Measurements from ENCODE around the gene HESX1. TPM values are rescaled to one million over a fixed set of nuclear protein-coding genes. Genes with fewer than 3 reads are reported as not detected.
A peak's percentile ranks its signal among the peaks of the same experiment; 100 is the strongest.

HESX1 gene
- total RNA-seq, 2 experiments from 2014 or later, result 0.90 to 1.3 TPM

DNA sequence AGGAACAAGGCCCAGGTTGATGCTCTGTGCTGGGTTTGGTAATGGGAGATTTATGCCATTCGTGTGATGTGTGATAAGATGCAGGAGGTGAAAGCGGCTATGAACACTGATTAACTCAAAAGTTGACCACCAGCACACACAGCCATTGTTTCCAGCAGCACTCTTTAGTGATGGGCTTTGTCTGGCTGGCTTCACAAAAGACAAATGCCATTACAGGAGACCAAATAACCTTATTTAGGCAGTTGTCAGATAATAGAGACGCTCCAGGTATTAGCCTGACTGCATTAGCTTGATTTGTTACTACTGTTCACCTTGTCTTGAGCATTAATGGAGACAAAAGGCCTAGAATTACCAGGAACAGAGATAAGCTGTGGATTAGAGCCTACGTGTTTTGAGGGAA lies 5.1 kb downstream of the HESX1 start:
- no peak for DNase-seq
- Mint-ChIP-seq H3K27me3 (peaks cover 7% of the 10 kb centered on the region), H3K27ac (no peak overlapping the region), H3K9me3 (no peaks in the 10 kb centered on the region), H3K4me3 (no peak overlapping the region), H3K4me1 (ENCODE audit: low read depth) (no peaks in the 10 kb centered on the region), H3K36me3 (no peaks in the 10 kb centered on the region)
- intact Hi-C loops (cut with micrococcal nuclease), result no loop called here
- ChIA-PET CTCF (interaction anchor here (1.1 kb wide), 1 partner anchor 203 kb away, joined by 3 read pairs; no protein-coding TSS in a partner anchor), POLR2A (no interaction called here)

- no peak for DNase-seq
- H3K9me3 Mint-ChIP-seq, result no peaks in the 10 kb centered on the region
- no peak overlapping the region for H3K27ac Mint-ChIP-seq
- H3K36me3 Mint-ChIP-seq, result no peaks in the 10 kb centered on the region
- intact Hi-C loops (cut with micrococcal nuclease), result no loop called here
- no peaks in the 10 kb centered on the region for H3K4me1 Mint-ChIP-seq (ENCODE audit: low read depth)
- ChIA-PET CTCF (no interaction called here), POLR2A (no interaction called here)
- no peak overlapping the region for H3K4me3 Mint-ChIP-seq
- peaks cover 7% of the 10 kb centered on the region for H3K27me3 Mint-ChIP-seq
Observed at GRCh38 chr3:57192028-57192427, 7.8 kb downstream of the HESX1 start.

GRCh38 chr3:57184526-57184925 lies 15.3 kb downstream of the HESX1 start:
- intact Hi-C loops (cut with micrococcal nuclease), result no loop called here
- Mint-ChIP-seq H3K4me1 (ENCODE audit: low read depth) (no peaks in the 10 kb centered on the region), H3K36me3 (no peaks in the 10 kb centered on the region), H3K9me3 (no peaks in the 10 kb centered on the region), H3K4me3 (no peak overlapping the region), H3K27me3 (peaks cover 7% of the 10 kb centered on the region), H3K27ac (no peak overlapping the region)
- CTCF ChIA-PET, result interaction anchor here (1.5 kb wide), 1 partner anchor 15 kb away, joined by 4 read pairs; no protein-coding TSS in a partner anchor
- POLR2A ChIA-PET, result no interaction called here
- DNase-seq, result no peak

- Mint-ChIP-seq H3K4me1 (ENCODE audit: low read depth) (no peaks in the 10 kb centered on the region), H3K4me3 (no peak overlapping the region), H3K27me3 (peaks cover 8% of the 10 kb centered on the region), H3K36me3 (no peaks in the 10 kb centered on the region), H3K27ac (no peak overlapping the region), H3K9me3 (no peaks in the 10 kb centered on the region)
- no peak for DNase-seq
- intact Hi-C loops (cut with micrococcal nuclease), result no loop called here
- CTCF ChIA-PET, result interaction anchor here (1.8 to 2.8 kb wide), 2 partner anchors 9 to 10 kb away, joined by 7 to 8 read pairs; no protein-coding TSS in a partner anchor
- POLR2A ChIA-PET, result interaction anchor here (0.7 kb wide), 1 partner anchor 187 kb away, joined by 5 read pairs; no protein-coding TSS in a partner anchor
Observed at GRCh38 chr3:57179580-57180410, 20.0 kb downstream of the HESX1 start.

GRCh38 chr3:57176045-57176444 lies 23.7 kb downstream of the HESX1 start:
- CTCF ChIA-PET, result interaction anchor here (1.7 kb wide), 1 partner anchor 221 kb away, joined by 3 read pairs; no protein-coding TSS in a partner anchor

GRCh38 chr3:57173687-57174086 lies 26.1 kb downstream of the HESX1 start:
- Mint-ChIP-seq H3K36me3 (no peaks in the 10 kb centered on the region), H3K27ac (no peak overlapping the region), H3K4me3 (no peak overlapping the region), H3K4me1 (ENCODE audit: low read depth) (peaks cover 4% of the 10 kb centered on the region), H3K27me3 (peaks cover 20% of the 10 kb centered on the region), H3K9me3 (no peaks in the 10 kb centered on the region)
- POLR2A ChIA-PET, result no interaction called here
- CTCF ChIA-PET, result no interaction called here
- no peak for DNase-seq
- intact Hi-C loops (cut with micrococcal nuclease), result loop anchor here (5.0 kb wide), 1 partner anchor 71 kb away; no protein-coding TSS in a partner anchor

More at GRCh38 chr3:57176045-57176444, 23.7 kb downstream of the HESX1 start:
- H3K4me1 Mint-ChIP-seq (ENCODE audit: low read depth), result no peaks in the 10 kb centered on the region
- no peaks in the 10 kb centered on the region for H3K9me3 Mint-ChIP-seq
- intact Hi-C loops (cut with micrococcal nuclease), result no loop called here
- no peak overlapping the region for H3K4me3 Mint-ChIP-seq
- POLR2A ChIA-PET, result no interaction called here
- no peak overlapping the region for H3K27ac Mint-ChIP-seq
- no peaks in the 10 kb centered on the region for H3K36me3 Mint-ChIP-seq
- DNase-seq, result no peak
- peaks cover 6% of the 10 kb centered on the region for H3K27me3 Mint-ChIP-seq

DNA sequence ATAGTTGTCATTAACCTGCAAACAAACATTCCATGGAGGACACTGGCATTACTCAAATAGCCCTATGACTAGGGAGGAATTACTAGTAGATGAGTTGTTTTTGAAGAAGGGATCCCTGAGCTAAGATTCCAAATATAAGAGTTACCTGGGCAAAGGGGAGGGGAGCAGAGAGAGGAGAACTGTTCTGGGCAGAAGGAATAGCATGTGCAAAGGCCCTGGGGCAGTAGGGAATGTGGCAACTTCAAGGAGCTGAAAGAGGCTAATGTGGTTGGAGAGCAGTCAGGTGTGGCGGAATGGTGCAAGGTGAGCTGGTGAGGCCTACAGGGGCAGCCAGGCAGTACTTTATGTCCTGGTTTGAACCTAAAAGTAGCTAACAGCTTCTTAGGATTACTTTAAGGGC lies 28.8 kb downstream of the HESX1 start:
- CTCF ChIA-PET, result interaction anchor here (0.6 to 2.6 kb wide), 21 partner anchors 8 to 469 kb away, joined by 3 to 22 read pairs (median 3); partner anchors contain the start of genes APPL1, ARF4 and PDE12
- DNase-seq, result no peak
- Mint-ChIP-seq H3K27ac (no peak overlapping the region), H3K4me3 (no peak overlapping the region), H3K9me3 (no peaks in the 10 kb centered on the region), H3K27me3 (peaks cover 43% of the 10 kb centered on the region), H3K36me3 (no peaks in the 10 kb centered on the region), H3K4me1 (ENCODE audit: low read depth) (peaks cover 4% of the 10 kb centered on the region)
- POLR2A ChIA-PET, result no interaction called here
- intact Hi-C loops (cut with micrococcal nuclease), result loop anchor here (1.0 to 5.0 kb wide), 3 partner anchors 58 to 226 kb away; no protein-coding TSS in a partner anchor

DNA sequence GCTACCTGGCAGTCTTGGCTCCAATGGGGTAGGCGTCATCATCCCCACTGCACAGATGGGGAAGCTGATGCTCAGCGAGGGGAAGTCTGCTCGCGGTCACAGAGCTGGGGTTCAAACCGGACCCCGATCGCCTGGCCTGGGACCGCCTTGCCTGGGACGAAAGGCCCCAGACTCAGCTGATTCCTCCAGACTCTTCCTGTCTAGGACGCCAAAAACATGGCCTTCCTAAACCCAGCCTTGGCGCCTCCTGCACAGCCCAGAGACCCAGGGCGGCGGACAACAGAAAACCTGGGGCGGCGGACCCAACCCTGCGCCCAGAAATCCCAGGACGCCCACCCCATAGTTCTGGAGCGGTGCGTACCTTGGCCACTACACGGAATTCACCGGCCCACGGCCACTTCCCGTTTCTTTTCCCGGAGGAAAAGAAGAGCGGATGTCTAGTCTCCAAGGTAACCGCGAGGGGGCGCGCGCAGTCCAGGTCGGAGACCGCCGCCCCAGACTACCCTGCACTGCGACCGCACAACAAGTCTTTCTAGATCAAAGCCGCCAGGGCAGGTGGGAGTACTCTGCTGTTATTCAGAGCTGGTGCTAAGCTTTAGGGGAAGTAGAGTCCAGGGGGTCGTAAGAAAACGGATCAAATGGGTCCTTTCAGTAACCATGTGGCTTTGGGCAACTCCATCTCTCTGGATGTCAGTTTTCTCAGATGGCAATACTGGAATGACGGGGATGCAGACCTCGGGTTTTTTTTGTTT lies 29.7 kb downstream of the HESX1 start:
- POLR2A ChIA-PET, result no interaction called here
- H3K4me3 Mint-ChIP-seq, result peak overlapping the region; percentile 57
- H3K9me3 Mint-ChIP-seq, result no peaks in the 10 kb centered on the region
- intact Hi-C loops (cut with micrococcal nuclease), result loop anchor here (1.0 to 5.0 kb wide), 4 partner anchors 59 to 387 kb away; partner anchors contain the start of gene PDE12
- H3K27ac Mint-ChIP-seq, result no peak overlapping the region
- H3K36me3 Mint-ChIP-seq, result no peaks in the 10 kb centered on the region
- CTCF ChIA-PET, result interaction anchor here (0.6 to 2.6 kb wide), 32 partner anchors 9 to 468 kb away, joined by 3 to 22 read pairs (median 4); partner anchors contain the start of genes APPL1, ARF4 and PDE12
- H3K27me3 Mint-ChIP-seq, result peaks cover 47% of the 10 kb centered on the region
- peak; percentile 75 for DNase-seq
- peaks cover 4% of the 10 kb centered on the region for H3K4me1 Mint-ChIP-seq (ENCODE audit: low read depth)

- no peak overlapping the region for H3K4me3 Mint-ChIP-seq
- ChIA-PET POLR2A (interaction anchor here (0.6 kb wide), 1 partner anchor 346 kb away, joined by 3 read pairs; no protein-coding TSS in a partner anchor), CTCF (interaction anchor here (0.6 to 2.6 kb wide), 21 partner anchors 9 to 468 kb away, joined by 3 to 22 read pairs (median 4); partner anchors contain the start of gene APPL1)
- peaks cover 7% of the 10 kb centered on the region for H3K4me1 Mint-ChIP-seq (ENCODE audit: low read depth)
- H3K9me3 Mint-ChIP-seq, result no peaks in the 10 kb centered on the region
- DNase-seq, result no peak
- H3K27ac Mint-ChIP-seq, result no peak overlapping the region
- no peaks in the 10 kb centered on the region for H3K36me3 Mint-ChIP-seq
- intact Hi-C loops (cut with micrococcal nuclease), result loop anchor here (5.0 kb wide), 1 partner anchor 388 kb away; the partner anchor contains the start of gene PDE12
- peaks cover 49% of the 10 kb centered on the region for H3K27me3 Mint-ChIP-seq
Observed at GRCh38 chr3:57169108-57169507, 30.7 kb downstream of the HESX1 start.

DNA sequence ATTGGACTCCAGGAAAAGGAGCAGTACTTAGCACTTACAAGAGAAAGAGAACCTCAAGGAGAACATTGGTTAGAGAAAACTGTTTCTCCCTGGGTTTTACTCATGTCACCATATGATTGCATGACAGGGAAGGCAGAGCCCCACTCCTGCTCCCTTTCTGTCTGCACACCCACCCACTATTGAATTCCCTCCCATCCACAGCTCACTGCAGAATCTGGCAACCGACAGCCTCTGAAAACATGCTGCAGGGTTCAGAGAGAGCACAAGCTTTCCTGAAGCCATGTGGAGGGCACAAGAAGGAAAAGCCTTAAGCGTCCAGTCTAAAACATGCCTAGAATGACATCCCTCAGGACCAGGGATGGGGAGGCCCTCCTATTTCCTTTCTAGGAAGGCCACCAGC lies 31.6 kb downstream of the HESX1 start:
- CTCF ChIA-PET, result interaction anchor here (2.1 kb wide), 1 partner anchor 229 kb away, joined by 6 read pairs; no protein-coding TSS in a partner anchor
- no peak for DNase-seq
- intact Hi-C loops (cut with micrococcal nuclease), result loop anchor here (5.0 kb wide), 1 partner anchor 389 kb away; the partner anchor contains the start of gene PDE12

DNA sequence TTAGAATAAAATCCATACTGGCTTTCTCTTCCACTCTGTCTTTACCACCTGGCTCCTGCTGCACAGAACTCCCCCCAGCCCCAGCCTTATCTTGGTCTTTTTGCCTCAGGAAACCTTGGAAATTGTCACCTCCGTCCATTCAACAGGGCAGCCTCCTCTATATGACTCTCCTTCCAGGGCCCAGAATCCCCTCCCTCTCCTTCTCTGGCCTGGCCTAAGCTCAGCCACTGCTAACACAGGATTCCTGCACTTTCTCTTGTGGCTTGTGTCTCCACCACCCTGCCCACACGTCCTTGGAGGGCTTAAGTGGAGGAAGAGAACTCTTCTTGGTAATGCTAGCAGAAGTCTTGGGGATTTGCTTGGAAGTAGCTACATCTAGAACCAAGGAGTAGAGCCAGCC lies 33.1 kb downstream of the HESX1 start:
- no peaks in the 10 kb centered on the region for H3K36me3 Mint-ChIP-seq
- no peak overlapping the region for H3K27ac Mint-ChIP-seq
- no peak for DNase-seq
- peaks cover 11% of the 10 kb centered on the region for H3K4me1 Mint-ChIP-seq (ENCODE audit: low read depth)
- no peak overlapping the region for H3K4me3 Mint-ChIP-seq
- intact Hi-C loops (cut with micrococcal nuclease), result loop anchor here (5.0 kb wide), 1 partner anchor 391 kb away; the partner anchor contains the start of gene PDE12
- POLR2A ChIA-PET, result no interaction called here
- H3K27me3 Mint-ChIP-seq, result peaks cover 65% of the 10 kb centered on the region
- H3K9me3 Mint-ChIP-seq, result no peaks in the 10 kb centered on the region
- CTCF ChIA-PET, result interaction anchor here (2.1 kb wide), 1 partner anchor 230 kb away, joined by 6 read pairs; no protein-coding TSS in a partner anchor

More for the DNA sequence above, 31.6 kb downstream of the HESX1 start:
- H3K36me3 Mint-ChIP-seq, result no peaks in the 10 kb centered on the region
- no peak overlapping the region for H3K4me3 Mint-ChIP-seq
- POLR2A ChIA-PET, result no interaction called here
- H3K27me3 Mint-ChIP-seq, result peaks cover 54% of the 10 kb centered on the region
- no peaks in the 10 kb centered on the region for H3K9me3 Mint-ChIP-seq
- peaks cover 11% of the 10 kb centered on the region for H3K4me1 Mint-ChIP-seq (ENCODE audit: low read depth)
- no peak overlapping the region for H3K27ac Mint-ChIP-seq
